NCI-H1417 (cell line): ENCODE data around the gene ETS1.
A peak's percentile ranks its signal among the peaks of the same experiment; 100 is the strongest.

ENCODE experiments used
- DNase-seq, 3 experiments: peaks; one replicate each; lab custom pipeline; 2025; lab: John Stamatoyannopoulos, UW

Gene ETS1

GRCh38 chr11:128594226-128594625 is 6.9 kb upstream of the ETS1 start:
- no peak for DNase-seq

DNA sequence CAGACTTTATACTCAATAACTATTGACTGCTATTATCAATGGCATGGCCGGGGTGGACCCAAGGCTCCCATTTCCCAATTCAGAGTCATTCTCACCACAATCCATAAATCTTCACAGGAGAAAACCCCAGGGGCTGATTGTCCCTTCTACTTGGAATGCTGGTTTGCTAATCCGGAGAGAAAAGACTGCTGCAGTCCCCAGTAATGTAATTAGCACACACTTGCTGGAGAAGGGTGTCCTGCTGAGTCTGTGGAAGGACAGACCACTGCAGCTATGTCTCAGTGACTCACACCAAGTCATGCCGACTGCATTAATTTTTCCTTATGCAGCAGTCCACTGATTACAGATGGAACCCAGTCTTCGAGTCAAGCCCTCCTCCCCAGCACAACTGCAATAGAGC is 5.9 kb upstream of the ETS1 start:
- no peak for DNase-seq

DNA sequence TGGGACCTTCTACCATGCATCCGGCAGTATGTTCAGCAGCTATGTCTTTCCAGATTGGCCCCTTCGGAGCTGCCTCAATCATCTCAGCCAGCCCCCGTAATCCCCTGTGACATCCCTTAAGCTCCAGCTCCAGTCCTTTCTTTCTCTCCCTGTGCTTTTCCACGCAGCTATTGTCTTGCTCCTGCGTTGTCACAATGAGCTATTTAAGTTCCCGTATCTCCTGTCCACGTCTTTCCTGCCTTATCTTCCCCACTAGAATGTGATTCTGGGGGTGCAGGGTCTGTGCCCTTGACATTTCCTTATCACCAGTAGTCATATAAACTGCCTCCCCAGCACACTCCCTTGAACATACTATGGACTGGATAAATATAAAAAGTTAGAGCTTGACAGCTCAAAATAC is 5.1 kb upstream of the ETS1 start:
- no peak for DNase-seq

GRCh38 chr11:128590587-128590986 is 3.2 kb upstream of the ETS1 start:
- DNase-seq = no peak

GRCh38 chr11:128589998-128590397 is 2.6 kb upstream of the ETS1 start:
- no peak for DNase-seq

GRCh38 chr11:128588093-128588492 is 735 bp upstream of the ETS1 start:
- DNase-seq = no peak

DNA sequence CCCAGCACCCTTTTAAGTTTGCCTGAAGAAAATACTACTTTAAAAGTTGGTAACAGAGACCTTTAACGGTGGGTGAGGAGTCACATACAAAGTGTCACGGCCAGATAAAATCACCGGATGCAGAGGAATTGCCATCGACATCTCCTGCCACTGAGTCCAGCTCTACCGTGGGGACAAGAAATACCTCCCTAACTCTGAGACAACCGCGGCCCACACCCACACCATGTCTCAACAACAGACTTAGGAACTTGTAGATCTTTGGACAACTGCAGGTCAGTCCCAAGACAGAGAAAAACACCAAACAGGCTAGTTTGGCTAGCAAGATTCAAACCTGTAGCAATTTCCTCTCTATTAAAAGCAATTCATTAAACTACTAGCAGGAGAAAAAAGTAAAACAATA is 669 bp downstream of the ETS1 start:
- DNase-seq = no peak

- no peak for DNase-seq
These were observed 1.7 kb downstream of the ETS1 start for GRCh38 chr11:128585498-128586238.

DNA sequence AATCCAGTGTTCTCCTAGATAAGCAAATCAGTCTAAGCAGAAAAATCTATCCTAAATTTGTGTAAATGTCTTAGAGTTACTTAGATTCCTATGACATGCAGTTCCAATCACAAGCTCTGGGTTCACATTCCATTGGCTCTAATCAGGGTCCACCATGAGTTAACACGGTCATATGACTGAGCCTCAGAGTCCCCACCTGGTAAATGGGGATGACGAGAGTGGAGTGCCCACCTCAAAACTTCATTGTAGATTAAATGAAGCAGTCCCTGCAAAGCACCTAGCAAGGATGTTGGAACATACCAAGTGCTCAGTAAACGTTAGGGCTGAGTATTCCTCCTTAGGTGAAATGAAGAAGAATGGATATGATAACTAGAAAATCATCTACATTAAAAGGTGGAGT is 3.1 kb downstream of the ETS1 start:
- DNase-seq = no peak

DNA sequence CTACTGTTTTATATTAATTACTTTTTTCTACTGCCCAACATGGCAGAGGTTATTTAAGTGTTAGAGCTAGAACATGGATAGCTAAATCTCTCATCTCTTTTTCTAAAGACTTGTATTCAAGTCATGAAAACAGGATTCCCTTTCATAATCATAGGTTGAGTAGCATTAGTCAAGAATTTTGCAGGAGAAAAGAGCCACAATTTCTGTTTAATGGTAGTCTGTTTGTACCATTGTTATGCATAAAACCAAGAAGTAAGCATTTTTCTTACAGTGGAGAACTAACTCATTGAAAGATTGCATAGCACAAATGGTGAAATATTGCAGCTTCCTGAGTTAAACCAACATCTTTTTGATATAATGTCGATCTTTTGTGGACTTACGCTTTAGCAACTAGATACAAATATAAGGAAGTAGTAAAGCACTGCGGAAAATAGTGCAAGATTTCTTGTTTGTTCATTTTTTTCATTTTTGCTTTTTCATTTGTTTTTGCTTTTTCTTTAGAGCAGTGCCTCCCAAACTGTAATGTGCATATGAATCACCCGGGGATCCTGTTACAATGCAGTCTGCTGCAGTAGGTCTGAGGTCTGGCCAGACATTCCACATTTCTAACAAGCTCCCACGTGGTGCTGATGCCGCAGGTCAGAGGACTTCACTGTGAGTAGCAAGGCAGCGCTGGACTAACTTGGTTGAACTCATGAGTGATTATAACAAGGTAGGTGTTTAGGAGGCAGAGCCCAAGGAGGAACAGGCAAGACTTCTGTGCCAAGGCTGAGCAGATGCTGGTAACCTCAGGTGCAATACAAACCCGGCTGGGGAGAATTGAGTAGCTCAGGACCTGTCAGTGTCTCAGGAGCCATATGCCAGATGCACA is 4.6 kb downstream of the ETS1 start:
- no peak for DNase-seq

- DNase-seq = no peak
These were observed 5.6 kb downstream of the ETS1 start for GRCh38 chr11:128581561-128582272.

GRCh38 chr11:128580612-128581011 is 6.7 kb downstream of the ETS1 start:
- peak in 1 of 3 experiments; percentile 58 for DNase-seq

- DNase-seq = peak in 1 of 3 experiments; percentile 55
These were observed 7.4 kb downstream of the ETS1 start for GRCh38 chr11:128579798-128580504.

DNA sequence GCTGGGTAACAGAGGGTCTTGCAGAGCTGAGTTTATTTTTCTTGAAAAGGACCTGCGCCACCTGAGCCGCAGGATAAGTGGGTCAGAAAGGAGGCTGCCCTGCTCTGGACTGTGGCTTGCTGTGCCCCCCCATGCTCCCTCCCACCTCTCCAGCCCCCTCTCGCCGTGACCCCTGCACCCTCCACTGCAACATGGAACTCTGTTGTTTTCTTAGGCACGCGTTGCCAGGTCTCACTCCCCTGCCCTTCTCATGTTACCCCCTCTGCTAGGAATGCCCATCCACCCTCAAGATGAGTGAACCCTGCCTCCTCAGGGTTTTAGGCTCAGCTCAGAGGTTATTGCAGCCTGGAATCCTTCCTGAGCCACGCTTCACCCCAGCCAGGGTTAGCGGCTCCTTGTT is 10.8 kb downstream of the ETS1 start:
- DNase-seq = no peak

- peak in 2 of 3 experiments; percentile 29 to 54 for DNase-seq
These were observed 11.4 kb downstream of the ETS1 start for GRCh38 chr11:128575961-128576350.

GRCh38 chr11:128575174-128575960 is 12.0 kb downstream of the ETS1 start:
- DNase-seq = no peak

GRCh38 chr11:128574576-128575011 is 12.8 kb downstream of the ETS1 start:
- DNase-seq = no peak

- DNase-seq = no peak
These were observed 13.7 kb downstream of the ETS1 start for GRCh38 chr11:128573638-128574037.

GRCh38 chr11:128572965-128573364 is 14.4 kb downstream of the ETS1 start:
- no peak for DNase-seq

DNA sequence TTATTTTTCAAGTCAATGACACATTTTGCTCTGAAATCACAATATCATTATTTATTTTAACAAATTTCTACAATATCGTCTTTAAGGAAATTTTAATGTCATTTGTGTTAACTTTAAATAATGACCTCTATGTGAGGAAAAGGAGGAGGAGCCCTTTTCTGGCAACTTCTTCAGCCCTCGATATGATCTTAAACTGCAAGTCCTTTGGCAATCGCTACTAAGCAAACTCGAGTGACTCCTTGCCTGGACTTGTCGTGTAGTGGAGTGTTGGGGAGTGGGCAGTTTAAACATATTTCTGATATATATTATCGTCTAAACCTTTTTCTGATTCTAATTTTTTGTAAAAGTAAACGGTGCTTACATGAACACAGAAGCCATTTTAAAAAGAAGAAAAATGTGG is 16.7 kb downstream of the ETS1 start:
- no peak for DNase-seq

- DNase-seq = no peak
These were observed 18.1 kb downstream of the ETS1 start for GRCh38 chr11:128569291-128569690.
